CD4-positive, alpha-beta T cell treated with Interferon alpha-2 for 1 hour (primary cell): Measurements from ENCODE around the gene RPS8.
A peak's percentile ranks its signal among the peaks of the same experiment; 100 is the strongest.
"Not testable (repeated sequence)": the region's sequence is repeated elsewhere in the genome, so short reads cannot be mapped to it uniquely, and the experiment has no call there.

ENCODE experiments used
- DNase-seq, 2 donors: peaks; one replicate each; pipeline ENCODE4 v3.0.0-alpha.2; 2020 to 2022

RPS8 gene

DNA sequence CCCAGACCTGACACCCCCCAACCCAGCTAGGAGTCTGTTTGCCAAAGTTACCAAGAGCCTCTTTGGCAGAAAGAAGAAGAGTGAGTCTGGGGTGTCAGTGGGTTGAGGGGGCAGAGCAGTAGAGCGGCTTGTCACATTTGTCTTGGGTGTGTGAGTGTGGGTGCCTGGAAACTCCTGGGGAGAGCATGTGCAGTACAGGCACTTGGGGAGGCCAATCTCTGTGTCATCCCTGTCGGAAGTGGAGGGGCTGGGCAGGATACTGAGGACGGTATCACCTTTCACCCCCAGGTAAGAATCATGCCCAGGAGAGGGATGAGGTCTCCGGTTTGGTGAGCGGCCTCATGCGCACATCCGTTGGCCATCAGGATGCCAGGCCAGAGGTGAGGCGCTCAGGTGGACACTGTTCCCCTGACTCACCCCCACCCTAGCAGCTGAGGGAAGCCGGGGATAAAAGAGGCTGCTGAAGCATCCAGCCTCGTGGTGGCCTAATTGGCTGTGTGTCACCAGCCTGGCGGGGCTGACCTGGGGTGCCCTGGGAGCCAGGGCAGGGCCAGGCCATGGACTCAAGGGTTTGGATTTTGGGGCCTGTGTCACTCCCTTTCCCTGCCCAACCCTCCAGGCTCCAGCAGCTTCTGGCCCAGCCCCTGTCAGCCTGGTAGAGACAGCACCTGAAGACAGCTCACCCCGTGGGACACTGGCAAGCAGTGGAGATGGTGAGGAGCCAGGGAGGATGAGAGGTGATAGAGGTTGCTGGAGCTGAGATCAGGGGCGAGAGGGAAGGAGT is 28.2 kb downstream of the RPS8 start:
- DNase-seq: no peak

DNA sequence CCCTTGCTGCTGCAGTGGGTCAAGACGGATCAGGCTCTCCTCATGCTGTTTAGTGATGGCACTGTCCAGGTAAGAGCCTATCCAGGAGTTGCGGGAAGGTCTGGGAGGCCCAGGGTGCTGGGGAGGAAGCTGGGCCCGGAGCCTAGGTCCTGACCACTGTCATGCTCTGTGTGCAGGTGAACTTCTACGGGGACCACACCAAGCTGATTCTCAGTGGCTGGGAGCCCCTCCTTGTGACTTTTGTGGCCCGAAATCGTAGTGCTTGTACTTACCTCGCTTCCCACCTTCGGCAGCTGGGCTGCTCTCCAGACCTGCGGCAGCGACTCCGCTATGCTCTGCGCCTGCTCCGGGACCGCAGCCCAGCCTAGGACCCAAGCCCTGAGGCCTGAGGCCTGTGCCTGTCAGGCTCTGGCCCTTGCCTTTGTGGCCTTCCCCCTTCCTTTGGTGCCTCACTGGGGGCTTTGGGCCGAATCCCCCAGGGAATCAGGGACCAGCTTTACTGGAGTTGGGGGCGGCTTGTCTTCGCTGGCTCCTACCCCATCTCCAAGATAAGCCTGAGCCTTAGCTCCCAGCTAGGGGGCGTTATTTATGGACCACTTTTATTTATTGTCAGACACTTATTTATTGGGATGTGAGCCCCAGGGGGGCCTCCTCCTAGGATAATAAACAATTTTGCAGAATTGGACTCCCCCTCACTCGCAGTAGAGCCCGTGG is 30.1 kb downstream of the RPS8 start:
- peak in 1 of 2 donors; percentile 43 for DNase-seq

DNA sequence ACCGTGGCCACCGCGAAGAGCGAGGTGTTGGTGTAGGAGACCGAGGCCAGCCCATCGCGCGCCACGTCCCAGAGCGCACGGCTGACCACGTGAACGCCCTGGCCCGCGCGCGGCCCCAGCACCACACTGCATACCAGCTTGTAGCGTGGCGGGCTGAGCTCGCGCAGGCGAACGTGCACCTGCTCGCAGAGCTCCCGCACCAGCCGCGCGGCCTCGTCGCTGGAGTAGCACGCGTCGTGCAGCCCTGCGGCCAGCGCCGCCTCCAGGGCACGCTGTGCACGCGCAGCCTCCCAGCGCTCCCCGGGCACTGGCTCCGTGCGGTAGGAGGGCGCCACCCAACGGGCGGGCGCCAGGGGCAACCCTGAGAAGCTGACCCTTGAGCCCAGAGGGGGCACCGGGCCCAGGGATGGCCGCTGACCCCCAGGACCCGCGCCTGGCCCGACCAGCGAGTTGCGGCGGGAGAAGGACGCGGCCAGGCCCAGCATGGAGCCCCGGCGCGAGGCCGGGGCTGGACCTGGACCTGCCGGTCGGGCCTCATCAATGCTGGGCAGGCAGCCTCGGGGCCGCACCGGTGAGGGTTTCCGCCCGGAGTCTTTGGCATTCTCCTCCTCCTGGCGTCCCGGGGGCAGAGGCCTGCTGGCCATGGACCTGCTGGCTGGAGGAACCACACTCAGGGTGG is 30.8 kb downstream of the RPS8 start:
- DNase-seq: no peak

DNA sequence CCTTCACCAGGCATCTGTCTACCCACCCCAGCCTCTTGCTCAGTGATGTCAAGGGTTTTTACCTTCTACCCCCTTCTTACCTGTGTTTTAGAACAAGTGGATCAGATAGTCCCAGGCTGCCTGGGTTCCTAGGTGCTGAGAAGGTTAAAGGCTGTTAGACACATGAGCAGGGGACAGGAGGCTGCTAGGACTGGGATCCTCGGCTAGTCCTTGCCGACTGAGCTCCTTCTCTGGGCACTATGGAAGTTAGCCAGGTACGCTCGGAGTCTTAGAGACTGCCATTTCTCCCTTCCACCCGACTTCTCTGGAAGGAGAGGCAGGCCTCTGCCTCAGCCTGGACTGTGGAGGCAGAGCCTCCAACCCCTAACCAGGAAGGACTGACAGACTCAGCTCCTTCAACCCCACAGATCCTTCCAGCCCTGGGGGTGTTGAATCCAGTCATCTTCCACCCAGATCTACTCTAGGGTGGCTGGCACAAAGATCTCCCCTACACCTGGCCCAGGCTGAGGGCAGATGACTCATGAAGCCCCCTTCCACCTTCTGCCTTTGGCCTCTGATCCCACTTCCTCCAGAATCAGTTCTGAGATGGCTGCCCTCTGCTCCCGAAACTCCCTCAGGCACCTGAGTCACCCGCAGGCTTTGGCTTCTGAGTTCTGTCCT is 31.5 kb downstream of the RPS8 start, which contains the start of gene DYNLT4:
Gene DYNLT4 (minus strand): TSS at position 648 of the 660 bp plus-strand sequence. CDS start 683 bp downstream, outside the sequence.
- DNase-seq: peak in 1 of 2 donors; percentile 30

DNA sequence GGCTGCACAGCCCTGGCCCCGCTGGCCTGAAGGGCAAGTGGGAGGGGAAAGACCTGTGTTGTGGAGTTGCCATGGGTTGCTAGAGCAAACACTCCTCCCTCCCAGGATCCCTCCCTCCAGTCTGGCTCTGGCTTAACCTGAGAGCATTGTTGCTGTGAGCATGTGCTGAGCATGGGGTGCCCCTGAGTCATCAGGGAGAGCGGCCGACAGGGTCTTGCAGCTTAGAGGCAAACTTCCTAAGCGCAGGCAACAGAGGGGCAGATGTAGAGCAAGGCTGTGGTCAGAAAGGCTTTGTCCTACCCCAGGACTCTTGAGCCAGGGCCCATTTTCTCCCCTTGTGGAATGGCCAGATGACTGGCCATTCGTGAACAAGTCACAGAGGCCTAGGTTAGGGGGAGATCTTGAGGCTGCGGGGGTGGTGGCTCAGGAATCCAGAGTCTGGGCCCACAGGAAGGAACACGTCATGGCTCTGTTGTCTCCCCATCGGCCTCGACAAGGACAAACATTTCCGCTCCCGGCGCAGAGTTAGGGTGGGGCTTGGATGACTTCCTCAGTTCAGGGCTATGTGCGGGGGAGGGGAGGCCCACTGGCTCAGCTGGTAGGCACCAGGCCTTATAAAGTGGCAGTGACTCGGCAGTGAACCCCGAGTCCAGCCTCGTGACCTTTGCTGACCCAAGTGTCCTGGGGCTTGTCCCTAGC is 32.2 kb downstream of the RPS8 start:
- DNase-seq: peak; percentile 92 to 93

DNA sequence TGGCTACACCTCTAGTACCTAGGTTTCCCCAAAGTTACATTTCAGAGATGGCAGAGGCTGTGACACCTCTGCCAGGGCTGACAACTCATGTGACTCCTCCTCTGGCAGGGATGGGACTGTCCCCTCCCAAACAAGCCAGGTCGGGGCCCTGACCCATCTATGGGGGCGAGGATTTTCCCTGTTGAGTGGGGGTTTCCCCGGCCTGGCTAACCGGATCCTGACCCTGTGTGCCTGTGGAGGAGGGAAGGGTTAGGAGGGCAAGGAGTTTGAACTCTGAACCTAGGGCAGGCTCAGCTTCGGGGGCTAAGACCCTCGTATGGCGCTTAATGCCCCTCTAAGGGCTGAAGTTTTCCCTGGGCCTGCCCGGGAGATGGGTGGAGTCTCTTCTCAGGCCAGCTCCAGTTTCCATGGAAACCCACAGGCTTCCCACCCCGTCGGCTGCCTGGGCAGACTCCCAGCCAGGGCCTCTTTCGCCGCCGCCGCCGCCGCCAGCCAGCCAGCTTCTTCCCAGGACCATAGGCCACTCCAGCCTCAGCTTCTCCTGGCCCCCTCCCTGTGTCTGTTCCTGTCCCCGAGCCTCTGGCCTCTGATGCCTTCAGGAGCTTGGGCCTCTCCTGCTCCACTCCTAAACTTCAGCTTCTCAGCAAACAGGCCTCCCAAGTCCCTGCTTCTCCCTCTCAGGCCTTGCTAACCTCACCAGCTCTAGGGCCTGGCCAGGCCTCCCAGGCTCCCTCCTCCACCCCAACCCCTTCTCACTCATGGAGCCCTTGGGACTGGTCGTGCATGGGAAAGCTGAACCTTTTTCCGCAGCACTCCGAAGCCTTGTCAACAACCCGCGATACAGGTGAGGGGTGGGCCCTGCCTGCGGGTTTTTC is 33.0 kb downstream of the RPS8 start, which contains the start of gene BTBD19:
Gene BTBD19 (plus strand): TSS at position 461 of the 875 bp plus-strand sequence. CDS start 298 bp downstream, at position 759.
- peak in 1 of 2 donors; percentile 83 for DNase-seq

DNA sequence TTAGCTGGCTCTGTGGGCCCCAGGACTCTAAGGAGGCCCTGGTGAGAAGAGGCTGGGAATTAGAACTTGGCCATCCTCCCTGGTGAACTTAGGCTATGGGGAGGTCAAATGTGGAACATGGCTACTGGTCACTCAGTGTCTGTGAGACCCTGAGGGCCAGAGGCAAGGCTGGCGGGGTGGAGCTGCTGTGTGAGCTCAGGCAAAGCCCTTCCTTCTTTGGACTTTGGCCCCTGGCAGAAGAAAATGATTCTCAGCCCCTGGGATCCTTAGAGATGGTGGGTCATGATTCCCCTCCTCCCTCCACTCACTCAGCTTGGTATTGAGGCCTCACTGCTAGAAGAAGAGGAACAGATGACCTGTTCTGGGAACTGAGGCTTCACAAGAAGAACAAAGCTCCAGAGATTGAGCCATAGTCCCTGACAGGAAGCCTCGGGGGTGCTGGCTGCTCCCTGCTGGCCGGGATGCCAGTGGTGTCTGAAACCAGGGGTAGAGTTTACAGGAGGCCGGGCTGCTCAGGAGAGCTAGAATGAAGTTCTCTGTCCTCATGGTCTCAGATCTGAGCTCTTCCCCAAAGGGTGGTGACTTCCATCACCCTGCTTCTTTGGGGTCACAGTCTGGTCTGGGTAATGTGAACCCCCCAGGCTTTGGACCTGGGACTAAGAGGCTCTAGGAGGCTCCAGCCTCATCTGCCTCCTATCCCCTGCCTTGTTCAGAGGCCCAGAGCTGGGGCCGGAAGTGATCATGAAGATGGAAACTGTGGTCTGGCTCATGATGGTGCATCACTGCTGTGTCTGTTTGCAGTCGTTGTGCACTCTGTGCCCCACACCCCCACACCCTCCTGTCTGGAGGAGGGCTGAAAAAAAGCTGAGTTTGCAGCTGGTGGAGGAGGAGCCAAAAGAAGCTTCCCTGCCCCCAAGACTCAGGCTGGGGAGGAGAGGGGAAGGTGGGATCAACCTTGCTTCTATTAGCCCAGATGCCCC is 33.9 kb downstream of the RPS8 start:
- peak; percentile 88 to 91 for DNase-seq

DNA sequence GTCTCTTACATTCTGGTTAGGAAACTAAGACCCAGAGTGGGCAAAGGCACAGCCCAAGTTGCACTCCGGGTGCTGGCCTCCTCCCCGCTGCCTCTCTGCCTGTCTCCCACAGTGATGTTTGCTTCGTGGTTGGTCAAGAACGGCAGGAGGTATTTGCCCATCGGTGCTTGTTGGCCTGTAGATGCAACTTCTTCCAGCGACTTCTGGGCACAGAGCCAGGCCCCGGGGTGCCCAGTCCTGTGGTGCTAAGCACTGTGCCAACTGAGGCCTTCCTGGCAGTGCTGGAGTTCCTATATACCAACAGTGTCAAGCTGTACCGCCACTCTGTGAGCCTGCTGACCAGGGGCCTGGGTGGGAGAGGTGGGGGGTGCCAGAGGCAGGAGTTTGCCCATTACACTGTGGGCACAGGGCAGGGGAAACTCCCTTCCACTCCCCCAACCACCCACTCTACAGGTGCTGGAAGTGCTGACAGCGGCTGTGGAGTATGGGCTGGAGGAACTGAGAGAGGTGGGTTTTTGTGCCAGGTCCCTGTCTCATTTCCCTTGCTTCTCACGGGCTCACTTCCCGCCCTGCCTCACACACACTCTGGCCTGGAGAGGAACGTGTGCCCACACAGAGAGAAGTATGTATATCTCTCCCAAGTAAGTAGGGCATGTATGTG is 34.9 kb downstream of the RPS8 start:
- peak; percentile 33 to 59 for DNase-seq

DNA sequence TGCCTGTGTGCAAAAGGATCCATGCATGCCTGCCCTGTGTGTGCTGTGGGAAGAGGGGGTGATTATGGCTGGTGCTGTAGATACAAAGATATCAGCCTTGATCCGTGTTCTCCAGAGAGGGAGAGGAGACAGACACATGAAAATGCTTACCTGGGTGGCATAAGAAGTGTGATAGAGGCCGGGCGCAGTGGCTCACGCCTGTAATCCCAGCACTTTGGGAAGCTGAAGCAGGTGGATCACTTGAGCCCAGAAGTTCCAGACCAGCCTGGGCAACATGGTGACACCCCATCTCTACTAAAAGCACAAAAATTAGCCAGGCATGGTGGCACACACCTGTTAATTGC is 35.4 kb downstream of the RPS8 start:
- DNase-seq: not testable (repeated sequence)

DNA sequence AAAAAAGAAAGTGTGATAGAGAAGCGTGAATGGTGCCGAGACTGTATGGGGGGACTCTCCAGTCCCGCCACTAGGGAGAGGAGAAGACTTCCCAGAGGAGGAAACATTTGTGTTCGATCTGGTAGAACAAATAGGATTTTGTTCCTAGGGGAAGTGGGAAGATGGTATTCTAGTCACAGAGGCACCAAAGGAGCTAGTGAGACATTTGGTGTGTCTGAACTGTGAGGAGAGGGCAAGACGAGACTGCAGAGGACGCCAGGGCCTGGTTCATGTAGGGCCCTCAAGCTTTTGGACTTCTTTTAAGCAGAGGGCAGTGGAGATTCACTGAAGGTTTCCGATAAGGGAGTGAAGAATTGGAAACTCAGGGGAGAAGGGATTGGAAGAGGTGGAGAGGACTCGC is 35.9 kb downstream of the RPS8 start:
- no peak for DNase-seq

DNA sequence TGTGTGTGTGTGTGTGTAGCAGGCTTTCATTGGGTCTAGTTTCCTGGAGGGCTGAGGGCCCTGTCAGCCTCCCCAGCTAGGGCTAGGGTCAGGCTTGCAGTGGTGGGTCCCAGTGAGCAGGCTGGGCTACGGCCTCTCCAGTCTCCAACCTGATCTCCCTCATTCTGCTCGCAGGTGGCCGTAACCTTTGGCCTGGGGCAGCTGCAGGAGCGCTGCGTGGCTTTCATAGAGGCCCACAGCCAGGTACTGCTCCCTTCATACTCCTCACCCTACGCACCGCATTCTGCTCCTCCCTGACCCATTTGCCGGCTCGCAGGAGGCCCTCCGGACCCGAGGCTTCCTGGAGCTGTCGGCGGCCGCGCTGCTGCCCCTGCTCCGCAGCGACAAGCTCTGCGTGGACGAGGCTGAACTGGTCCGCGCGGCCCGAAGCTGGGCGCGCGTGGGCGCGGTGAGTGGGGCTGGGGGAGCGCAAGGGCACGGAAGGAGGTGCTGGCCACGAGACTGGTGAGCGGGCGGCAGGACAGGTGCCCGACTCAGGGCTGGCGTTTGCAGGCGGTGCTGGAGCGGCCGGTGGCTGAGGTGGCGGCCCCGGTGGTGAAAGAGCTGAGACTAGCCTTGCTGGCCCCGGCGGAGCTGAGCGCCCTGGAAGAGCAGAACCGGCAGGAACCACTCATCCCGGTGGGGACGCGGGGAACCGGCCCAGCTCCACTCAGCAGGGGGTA is 37.6 kb downstream of the RPS8 start:
- DNase-seq: no peak

DNA sequence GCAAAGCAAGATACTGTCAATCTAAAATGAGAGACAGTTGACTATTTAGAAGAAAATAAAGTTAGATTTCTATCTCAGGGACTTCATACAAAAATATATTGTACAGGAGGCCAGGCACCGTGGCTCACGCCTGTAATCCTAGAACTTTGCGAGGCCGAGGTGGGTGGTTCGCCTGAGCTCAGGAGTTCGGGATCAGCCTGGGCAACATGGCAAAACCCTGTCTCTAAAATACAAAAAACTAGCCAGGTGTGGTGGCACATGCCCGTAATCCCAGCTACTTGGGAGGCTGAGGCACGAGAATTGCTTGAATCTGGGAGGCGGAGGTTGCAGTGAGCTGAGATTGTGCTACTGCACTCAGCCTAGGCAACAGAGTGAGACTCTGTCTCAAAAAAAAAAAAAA is 40.6 kb downstream of the RPS8 start:
- not testable (repeated sequence) for DNase-seq

DNA sequence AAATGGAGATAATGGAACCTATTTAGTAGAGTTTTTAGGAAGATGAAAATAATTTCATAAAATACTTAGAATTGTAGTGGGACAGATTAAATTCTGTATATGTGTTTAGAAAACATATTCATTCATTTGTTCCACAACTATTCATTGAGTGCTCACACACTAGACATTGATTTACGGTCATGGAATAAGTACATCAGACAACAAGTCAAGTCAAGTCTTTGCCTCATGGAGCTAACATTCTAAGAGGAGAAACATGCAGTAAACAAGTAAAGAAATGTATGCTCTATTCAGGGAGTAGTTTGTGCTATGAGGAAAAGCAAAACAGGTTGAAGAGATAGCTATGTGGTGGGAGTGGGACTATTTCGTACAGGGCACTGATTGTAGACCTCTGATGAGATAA is 42.0 kb downstream of the RPS8 start:
- DNase-seq: no peak

DNA sequence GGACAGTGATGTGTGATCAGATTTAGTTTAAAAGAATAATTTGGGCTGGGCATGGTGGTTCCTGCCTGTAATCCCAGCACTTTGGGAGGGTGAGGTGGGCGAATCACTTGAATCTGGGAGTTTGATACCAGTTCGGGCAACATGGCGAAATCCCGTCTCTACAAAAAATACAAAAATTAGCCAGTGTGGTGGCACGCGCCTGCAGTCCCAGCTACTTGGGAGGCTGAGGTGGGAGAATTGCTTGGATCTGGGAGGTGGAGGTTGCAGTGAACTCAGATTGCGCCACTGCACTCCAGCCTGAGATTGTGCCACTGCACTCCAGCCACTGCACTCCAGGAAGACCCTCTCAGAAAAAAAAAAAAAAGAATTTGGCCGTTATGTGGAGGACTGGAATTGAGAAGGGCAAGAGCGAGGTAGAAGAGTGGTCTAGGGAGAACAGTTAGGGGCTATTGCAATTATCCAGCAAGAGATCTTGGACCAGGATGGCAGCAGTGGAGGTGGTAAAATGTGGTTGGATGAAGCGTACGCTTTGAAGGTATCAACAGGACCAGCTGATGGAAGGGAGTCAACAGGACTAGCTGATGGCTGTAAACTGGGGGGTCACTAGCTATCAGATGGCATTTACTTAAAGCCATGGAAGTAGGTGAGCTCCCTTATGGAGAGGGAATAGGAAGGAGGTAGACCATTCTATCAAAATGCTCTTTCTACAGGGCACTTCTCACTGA is 42.6 kb downstream of the RPS8 start:
- no peak for DNase-seq

DNA sequence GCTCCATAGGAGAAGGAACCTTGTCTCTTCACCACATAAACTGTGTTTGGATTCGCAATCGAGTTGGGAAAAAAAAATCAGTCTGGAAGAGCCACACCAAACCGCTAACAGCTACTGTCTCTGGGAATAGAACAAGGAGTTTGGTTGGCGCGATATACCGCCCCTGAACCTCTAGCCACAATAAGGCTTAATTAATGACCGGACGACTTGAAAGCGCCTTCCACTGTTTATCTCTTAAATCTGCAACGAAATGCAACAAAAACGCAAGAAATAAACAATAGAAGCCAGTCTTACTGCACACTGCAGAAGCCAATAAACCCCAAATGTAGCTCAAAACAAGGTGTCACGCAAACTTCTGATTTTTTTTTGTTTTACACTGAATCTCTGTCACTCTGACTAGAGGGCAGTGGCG is 43.9 kb downstream of the RPS8 start:
- no peak for DNase-seq

DNA sequence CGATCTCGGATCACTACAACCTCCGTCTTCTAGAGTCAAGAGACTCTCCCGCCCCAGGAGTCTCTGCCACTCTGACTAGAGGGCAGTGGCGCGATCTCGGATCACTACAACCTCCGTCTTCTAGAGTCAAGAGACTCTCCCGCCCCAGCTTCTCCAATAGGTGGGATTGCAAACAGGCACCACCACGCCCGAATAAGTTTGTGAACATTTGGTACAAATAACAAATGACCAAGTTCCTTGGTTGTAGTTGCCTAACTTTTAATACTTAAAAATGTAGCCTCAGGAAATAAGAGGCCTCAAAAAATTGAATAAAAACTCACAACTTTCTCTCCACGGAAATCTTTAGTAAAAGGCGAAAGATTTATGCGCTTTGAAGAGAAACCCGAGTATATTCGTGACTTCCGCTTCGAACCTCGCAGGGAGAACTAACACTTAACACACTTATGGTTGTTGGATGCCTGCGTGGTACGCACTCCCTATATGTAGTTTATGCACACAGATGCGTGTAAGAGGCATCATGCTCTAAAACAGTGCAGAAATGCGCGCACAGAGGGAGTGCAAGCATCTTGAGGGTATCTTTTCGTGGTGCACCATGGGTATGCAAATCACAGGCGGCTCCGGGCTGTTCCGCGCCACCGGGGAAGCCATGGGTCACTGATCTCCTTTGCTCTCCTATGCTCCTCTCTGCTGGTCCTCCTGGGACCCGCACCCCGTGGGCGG is 44.4 kb downstream of the RPS8 start:
- DNase-seq: peak; percentile 88 to 89
